ENCODE measurements around the gene MYO6. TPM values are rescaled to one million over a fixed set of nuclear protein-coding genes. Genes with fewer than 3 reads are reported as not detected.

The MYO6 gene
- total and polyA plus RNA-seq, 2 of the 8 experiments (the other 6 are each of a cell fraction or from before 2014, with no cell fraction given): 8.3 to 21.9 TPM

GRCh38 chr6:75906871-75907270 is 157.8 kb downstream of the MYO6 start:
- H3K27ac ChIP-seq (ENCODE audit: low read depth, low read length): no peak overlapping the region
- no peaks in the 10 kb centered on the region for H3K27me3 ChIP-seq (replicated peaks in 1 of 4; ENCODE audit: control insufficient read depth in 3 of 4, extremely low read depth in 1 of 4, insufficient read depth in 3 of 4, low read length in 3 of 4)
- H3K18ac ChIP-seq (ENCODE audit: extremely low read depth, low read length): no peak overlapping the region
- no peak overlapping the region for H3K4me3 ChIP-seq (ENCODE audit: extremely low read depth in 1 of 4, insufficient read depth in 2 of 4, low read depth in 3 of 4, low read length in 4 of 4)
- no peak overlapping the region for H3K9ac ChIP-seq (replicated peaks in 1 of 4; ENCODE audit: extremely low read depth in 1 of 4, low read depth in 3 of 4, low read length in 3 of 4)
- ChIA-PET POLR2A (ENCODE audit: partially characterized antibody) (no interaction called here), CTCF (ENCODE audit: partially characterized antibody) (interaction anchor here (4.6 kb wide), 1 partner anchor 14 kb away, joined by 22 read pairs; no protein-coding TSS in a partner anchor)
- H3K56ac ChIP-seq (replicated peaks; ENCODE audit: insufficient read length, low read depth, low read length): no peak overlapping the region
- no peaks in the 10 kb centered on the region for H3K79me1 ChIP-seq (ENCODE audit: low read depth, low read length)
- H3K79me2 ChIP-seq (ENCODE audit: control insufficient read depth in 1 of 2, insufficient read depth in 2 of 2, low read length in 2 of 2): no peaks in the 10 kb centered on the region
- no peak overlapping the region for H2BK5ac ChIP-seq (ENCODE audit: low read depth, low read length)
- H2BK15ac ChIP-seq (ENCODE audit: low read length): no peak overlapping the region
- H2AFZ ChIP-seq (ENCODE audit: low read length): no peak overlapping the region
- TF ChIP-seq GTF2F1 (IDR thresholded peaks at IDR 0.05; ENCODE audit: borderline replicate concordance, low read depth, low read length) (no peak), TAF1 (IDR thresholded peaks at IDR 0.05; ENCODE audit: low read depth, low read length) (no peak)
- no peak overlapping the region for H4K91ac ChIP-seq (replicated peaks; ENCODE audit: insufficient read length, low read length)
- H4K5ac ChIP-seq (ENCODE audit: insufficient read length, low read depth, low read length): no peak overlapping the region
- no peak overlapping the region for H3K14ac ChIP-seq (ENCODE audit: insufficient read length)
- H2BK20ac ChIP-seq (ENCODE audit: low read length): no peak overlapping the region
- FAIRE-seq (no peak), DNase-seq (ENCODE audit: low read depth in 1 of 2, low spot score in 2 of 2) (no peak)
- no peak overlapping the region for H2BK120ac ChIP-seq (replicated peaks; ENCODE audit: low read depth, low read length)
- peaks cover 5 to 11% of the 10 kb centered on the region in 2 experiments; a peak in 2 of 4 replicates for H3K9me3 ChIP-seq (ENCODE audit: insufficient read depth in 2 of 2, low read depth in 1 of 2, low read length in 1 of 2)
- no peak overlapping the region for H3K4ac ChIP-seq (replicated peaks; ENCODE audit: insufficient read length, low read depth, low read length)
- H2BK12ac ChIP-seq (ENCODE audit: low read depth, low read length): no peak overlapping the region
- no peaks in the 10 kb centered on the region for H3K23me2 ChIP-seq (ENCODE audit: low read depth, low read length)
- no peaks in the 10 kb centered on the region for H4K20me1 ChIP-seq (replicated peaks in 1 of 2; ENCODE audit: control insufficient read depth in 1 of 2, insufficient read depth in 2 of 2, low read length in 2 of 2)
- no peak overlapping the region for H4K8ac ChIP-seq (ENCODE audit: extremely low read depth, insufficient read depth, low read length)
- no peak overlapping the region for H3K4me2 ChIP-seq (ENCODE audit: insufficient read depth in 1 of 2, low read depth in 2 of 2, low read length in 2 of 2)
- no peak overlapping the region for H3K23ac ChIP-seq (ENCODE audit: insufficient read length)
- 75% methylated on average over 3 of the region's 3 CpGs; no CpG with 5 or more reads in 1 of the 2 experiments for WGBS, 2 experiments (ENCODE audit: extremely low coverage in 1 of 2, insufficient coverage in 1 of 2, insufficient read length in 1 of 2, insufficient replicate concordance in 2 of 2, low coverage in 1 of 2, low lambda C conversion rate in 2 of 2, missing lambda C conversion rate in 1 of 2)
- no peak overlapping the region for H2AK5ac ChIP-seq (ENCODE audit: low read depth, low read length)
- peaks cover 0 to 6% (median 0%) of the 10 kb centered on the region in 4 experiments; a peak in 1 of 8 replicates for H3K36me3 ChIP-seq (ENCODE audit: control insufficient read depth in 2 of 4, insufficient read depth in 4 of 4, low read length in 3 of 4)
- no peaks in the 10 kb centered on the region for H3K4me1 ChIP-seq (replicated peaks in 1 of 4; ENCODE audit: control insufficient read depth in 3 of 4, insufficient read depth in 4 of 4, low read length in 3 of 4)

Measured in H1 (cell line).